GM12872 (cell line): ENCODE measurements around the gene FUCA1.

ENCODE experiments used
- CTCF ChIP-seq: IDR thresholded peaks from 3 replicates; pipeline ENCODE4 v1.5.1; 2011; ENCODE audit warnings: low read depth, mild to moderate bottlenecking, low read length, moderate library complexity; ENCODE audit not compliant: insufficient read depth

Gene FUCA1

GRCh38 chr1:23867895-23868556 is at the start of gene FUCA1:
FUCA1 (minus strand) TSS chr1:23868290; CDS start chr1:23868286, 4 bp downstream.
- peak; percentile 93 for TF ChIP-seq CTCF

- TF ChIP-seq CTCF = peak; percentile 88
Measured at GRCh38 chr1:23916209-23917131, 48.4 kb upstream of the FUCA1 start.

- TF ChIP-seq CTCF = no peak
Measured at GRCh38 chr1:23915466-23915865, 47.4 kb upstream of the FUCA1 start.

GRCh38 chr1:23914921-23915320 is 46.8 kb upstream of the FUCA1 start:
- TF ChIP-seq CTCF = no peak

GRCh38 chr1:23913212-23913880 is 45.3 kb upstream of the FUCA1 start, which contains the start of gene CNR2:
CNR2 (minus strand) TSS chr1:23913362; CDS start chr1:23875617, 37,745 bp downstream.
- TF ChIP-seq CTCF = no peak

- TF ChIP-seq CTCF = no peak
Measured at GRCh38 chr1:23911921-23912320, 43.8 kb upstream of the FUCA1 start.
